Measurements from ENCODE around the gene SARDH. TPM values are rescaled to one million over a fixed set of nuclear protein-coding genes. Genes with fewer than 3 reads are reported as not detected.

Gene SARDH
- total and polyA plus RNA-seq, 9 of the 15 experiments (the other 6 are each of a cell fraction or from before 2014, with no cell fraction given): 0.14 TPM; not detected in 8

- peak in 2 of 4 experiments; percentile 23 for DNase-seq (ENCODE audit: extremely low read depth in 1 of 4, low spot score in 3 of 4)
- in situ Hi-C loops (cut with MboI): no loop called here
- peaks cover 0 to 5% of the 10 kb centered on the region in 2 experiments; a peak in 2 of 5 replicates for H3K4me1 ChIP-seq (replicated peaks in 1 of 2; ENCODE audit: control insufficient read depth in 2 of 2, insufficient read depth in 2 of 2, low read length in 2 of 2)
- H3K4me3 ChIP-seq: no peak overlapping the region
- no TSS peak for BruUV-seq (replicated peaks)
- POLR2A ChIA-PET: interaction anchor here (0.6 to 1.1 kb wide), 3 partner anchors 10 to 73 kb away, joined by 3 to 5 read pairs (median 3); no protein-coding TSS in a partner anchor
- H3K27me3 ChIP-seq (ENCODE audit: control insufficient read depth in 2 of 2, insufficient read depth in 2 of 2, low read length in 2 of 2): peaks cover 29 to 81% of the 10 kb centered on the region in 2 experiments
- H3K9me1 ChIP-seq (ENCODE audit: control insufficient read depth, insufficient read depth, low read length): no peaks in the 10 kb centered on the region
- CTCF ChIA-PET (ENCODE audit: low intra/inter-chr PET ratio): no interaction called here
- H3K9me3 ChIP-seq (replicated peaks; ENCODE audit: control insufficient read depth, insufficient read depth, low read depth, low read length): no peaks in the 10 kb centered on the region
- 3% methylated on average over 17 of the region's 21 CpGs for whole genome bisulfite sequencing (ENCODE audit: insufficient coverage, low coverage, missing lambda C conversion rate)
- H2AFZ ChIP-seq (ENCODE audit: low read depth, low read length): no peak overlapping the region
- no peak overlapping the region for H3K4me2 ChIP-seq (ENCODE audit: insufficient read depth, low read length)
- no peak; the same call in 2 of the 3 replicates for ATAC-seq
- intact Hi-C loops (cut with micrococcal nuclease): no loop called here
- FAIRE-seq: no peak
- H3K9ac ChIP-seq (ENCODE audit: insufficient read depth in 1 of 2, low read depth in 2 of 2, low read length in 2 of 2): no peak overlapping the region
- no peak overlapping the region for H3K27ac ChIP-seq (ENCODE audit: extremely low read depth, low read depth, low read length)
- TF ChIP-seq EWSR1 (IDR thresholded peaks at IDR 0.05; ENCODE audit: borderline replicate concordance, low read depth, partially characterized antibody) (no peak), ZNF609 (CRISPR knock-in tag; IDR thresholded peaks at IDR 0.05; ENCODE audit: borderline replicate concordance) (no peak), ZFP1 (CRISPR knock-in tag; IDR thresholded peaks at IDR 0.05) (no peak), CHD1 (IDR thresholded peaks at IDR 0.05; ENCODE audit: low read length) (no peak), CBX3 (IDR thresholded peaks at IDR 0.05; ENCODE audit: borderline replicate concordance in 1 of 2, low read length in 2 of 2) (no peak), ZNF133 (CRISPR knock-in tag; IDR thresholded peaks at IDR 0.05) (no peak), ZBTB17 (CRISPR knock-in tag; IDR thresholded peaks at IDR 0.05) (no peak), BMI1 (IDR thresholded peaks at IDR 0.05; ENCODE audit: low read length) (no peak), HMG20B (CRISPR knock-in tag; IDR thresholded peaks at IDR 0.05) (no peak), NEUROD1 (IDR thresholded peaks at IDR 0.05; ENCODE audit: borderline replicate concordance, low read depth, low read length, partially characterized antibody) (no peak), ZNF668 (CRISPR knock-in tag; IDR thresholded peaks at IDR 0.05) (no peak), NCOA2 (IDR thresholded peaks at IDR 0.05; ENCODE audit: partially characterized antibody in 2 of 2) (no peak), ZKSCAN3 (CRISPR knock-in tag; IDR thresholded peaks at IDR 0.05) (no peak)
- peaks cover 7% of the 10 kb centered on the region; the same call in 1 of the 2 replicates for H4K20me1 ChIP-seq (replicated peaks; ENCODE audit: control insufficient read depth, insufficient read depth, low read length)
- no peaks in the 10 kb centered on the region for H3K36me3 ChIP-seq (ENCODE audit: control insufficient read depth, insufficient read depth, low read length)
- no peaks in the 10 kb centered on the region for H3K79me2 ChIP-seq (ENCODE audit: control insufficient read depth, insufficient read depth, low read length)
These were observed 57.7 kb downstream of the SARDH start for GRCh38 chr9:133680250-133680975.
